ENCODE data around the gene CCDC192. TPM values are rescaled to one million over a fixed set of nuclear protein-coding genes. Genes with fewer than 3 reads are reported as not detected.

The CCDC192 gene
- total RNA-seq, 1 donor from 2014 or later: not detected

- DNase-seq (no peak), ATAC-seq (peak; percentile 80 to 90)
- intact Hi-C loops (cut with DNase I): no loop called here
- H3K4me3 ChIP-seq: no peak overlapping the region
- no peaks in the 10 kb centered on the region for H3K4me1 ChIP-seq
- TF ChIP-seq CTCF (IDR thresholded peaks at IDR 0.05): peak; percentile 47
- H3K27ac ChIP-seq: no peak overlapping the region
- no peaks in the 10 kb centered on the region for H3K9me3 ChIP-seq
- no peaks in the 10 kb centered on the region for H3K36me3 ChIP-seq
- no peaks in the 10 kb centered on the region for H3K27me3 ChIP-seq (ENCODE audit: low read depth)
Observed at GRCh38 chr5:127909066-127909465, 205.9 kb downstream of the CCDC192 start.

GRCh38 chr5:127909821-127910220, 206.6 kb downstream of the CCDC192 start:
- DNase-seq (no peak), ATAC-seq (no peak)
- intact Hi-C loops (cut with DNase I): no loop called here
- TF ChIP-seq CTCF (IDR thresholded peaks at IDR 0.05): no peak
- no peaks in the 10 kb centered on the region for H3K27me3 ChIP-seq (ENCODE audit: low read depth)
- no peak overlapping the region for H3K27ac ChIP-seq
- no peaks in the 10 kb centered on the region for H3K9me3 ChIP-seq
- no peak overlapping the region for H3K4me3 ChIP-seq
- H3K36me3 ChIP-seq: no peaks in the 10 kb centered on the region
- no peaks in the 10 kb centered on the region for H3K4me1 ChIP-seq

- H3K27ac ChIP-seq: no peak overlapping the region
- H3K9me3 ChIP-seq: no peaks in the 10 kb centered on the region
- no peaks in the 10 kb centered on the region for H3K36me3 ChIP-seq
- H3K27me3 ChIP-seq (ENCODE audit: low read depth): no peaks in the 10 kb centered on the region
- no peaks in the 10 kb centered on the region for H3K4me1 ChIP-seq
- ATAC-seq: no peak
- no peak for TF ChIP-seq CTCF (IDR thresholded peaks at IDR 0.05)
- intact Hi-C loops (cut with DNase I): no loop called here
- H3K4me3 ChIP-seq: no peak overlapping the region
- no peak for DNase-seq
Observed at GRCh38 chr5:127910307-127910956, 207.2 kb downstream of the CCDC192 start.

DNA sequence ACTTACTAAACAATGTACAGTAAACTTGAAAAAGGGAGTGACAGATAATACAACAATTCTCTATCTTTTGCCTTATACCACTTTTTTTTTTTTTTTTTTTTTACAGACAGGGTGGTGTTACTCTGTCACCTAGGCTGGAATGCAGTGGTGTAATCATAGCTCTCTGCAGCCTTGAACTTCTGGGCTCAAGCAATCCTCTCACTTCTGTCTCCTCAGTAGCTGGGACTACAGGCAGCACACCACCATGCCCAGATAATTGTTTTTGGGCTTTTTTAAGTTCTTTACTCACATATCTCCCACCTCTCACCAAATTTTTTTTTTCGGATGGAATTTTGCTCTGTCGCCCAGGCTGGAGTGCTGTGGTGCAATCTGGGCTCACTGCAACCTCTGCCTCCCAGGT, 208.4 kb downstream of the CCDC192 start:
- TF ChIP-seq CTCF (IDR thresholded peaks at IDR 0.05): no peak
- no peaks in the 10 kb centered on the region for H3K36me3 ChIP-seq
- H3K4me3 ChIP-seq: no peak overlapping the region
- no peaks in the 10 kb centered on the region for H3K27me3 ChIP-seq (ENCODE audit: low read depth)
- H3K9me3 ChIP-seq: no peaks in the 10 kb centered on the region
- ATAC-seq (no peak), DNase-seq (no peak)
- intact Hi-C loops (cut with DNase I): no loop called here
- no peak overlapping the region for H3K27ac ChIP-seq
- H3K4me1 ChIP-seq: peaks cover 1% of the 10 kb centered on the region

DNA sequence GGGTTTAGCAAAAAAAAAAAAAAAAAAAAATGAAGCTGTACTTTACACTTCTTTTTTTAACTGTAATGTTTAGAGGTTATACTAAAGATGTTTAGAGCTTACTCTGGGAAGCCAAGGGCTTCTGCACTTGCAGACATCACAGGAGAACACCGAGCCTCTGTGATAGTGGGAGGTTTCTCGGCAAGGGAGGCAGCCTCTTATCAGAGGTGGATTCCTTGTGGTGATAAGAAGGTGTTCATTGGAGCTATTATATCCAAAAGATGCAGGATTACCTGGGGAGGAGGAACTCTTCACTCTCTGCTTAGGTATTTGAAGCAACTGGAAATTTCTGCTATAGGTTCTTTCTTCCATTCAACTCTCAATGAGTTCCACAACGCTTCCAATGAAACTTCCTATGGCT, 209.2 kb downstream of the CCDC192 start:
- intact Hi-C loops (cut with DNase I): no loop called here
- DNase-seq (no peak), ATAC-seq (no peak)
- no peak for TF ChIP-seq CTCF (IDR thresholded peaks at IDR 0.05)
- Histone ChIP-seq H3K4me1 (peaks cover 9% of the 10 kb centered on the region), H3K9me3 (no peaks in the 10 kb centered on the region), H3K27me3 (ENCODE audit: low read depth) (no peaks in the 10 kb centered on the region), H3K27ac (no peak overlapping the region), H3K36me3 (no peaks in the 10 kb centered on the region), H3K4me3 (no peak overlapping the region)
